Activated CD4-positive, alpha-beta T cell treated with anti-CD3 and anti-CD28 coated beads, Interleukin-2, amount 50 U/mL, for 24 hours (primary cell): ENCODE results near the gene TGFBR3L.
"Not testable (repeated sequence)": the region's sequence is repeated elsewhere in the genome, so short reads cannot be mapped to it uniquely, and the experiment has no call there.

ENCODE experiments used
- DNase-seq, 2 donors: peaks; one replicate each; pipeline ENCODE4 v3.0.0-alpha.2; 2020; ENCODE audit warnings: low read depth in 1 of 2, low spot score in 1 of 2

The TGFBR3L gene

DNA sequence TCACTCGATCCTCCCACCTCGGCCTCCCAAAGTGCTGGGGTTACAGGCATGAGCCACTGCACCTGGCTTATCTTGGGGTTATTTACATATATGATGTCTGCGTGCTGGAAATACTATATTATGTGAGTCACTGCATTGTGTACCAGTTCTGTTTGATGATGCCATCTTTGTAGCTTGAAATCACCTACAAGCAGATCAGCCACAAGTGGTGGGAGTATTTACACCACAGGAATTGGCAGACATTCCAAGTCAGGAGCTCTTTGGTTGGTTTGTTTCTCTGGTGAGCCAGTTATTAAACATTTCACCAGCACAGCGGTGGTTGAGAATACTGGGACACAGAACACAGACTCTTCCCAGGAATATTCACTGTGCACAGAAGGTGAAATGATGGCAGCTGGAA lies 33.3 kb downstream of the TGFBR3L start:
- DNase-seq = no peak

DNA sequence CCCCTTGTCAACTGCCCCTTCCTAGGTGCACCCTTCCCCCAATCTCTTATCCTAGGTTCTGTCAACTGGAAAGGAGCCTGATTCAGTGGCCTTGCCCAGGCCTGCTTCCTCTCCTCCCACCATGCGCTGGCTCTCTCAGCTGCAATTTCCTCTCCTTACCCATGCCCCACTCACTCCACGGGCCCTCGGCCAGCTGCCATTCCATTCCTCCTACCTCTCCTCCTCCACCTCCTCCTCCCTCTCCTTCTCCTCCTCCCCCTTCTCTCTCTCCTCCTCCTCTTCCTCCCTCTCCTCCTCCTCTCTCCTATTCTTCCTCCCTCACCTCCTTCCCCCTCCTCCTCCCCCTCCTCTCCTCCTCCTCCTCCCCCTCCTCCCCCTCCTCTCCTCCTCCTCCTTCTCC lies 38.4 kb downstream of the TGFBR3L start:
- DNase-seq = no peak

DNA sequence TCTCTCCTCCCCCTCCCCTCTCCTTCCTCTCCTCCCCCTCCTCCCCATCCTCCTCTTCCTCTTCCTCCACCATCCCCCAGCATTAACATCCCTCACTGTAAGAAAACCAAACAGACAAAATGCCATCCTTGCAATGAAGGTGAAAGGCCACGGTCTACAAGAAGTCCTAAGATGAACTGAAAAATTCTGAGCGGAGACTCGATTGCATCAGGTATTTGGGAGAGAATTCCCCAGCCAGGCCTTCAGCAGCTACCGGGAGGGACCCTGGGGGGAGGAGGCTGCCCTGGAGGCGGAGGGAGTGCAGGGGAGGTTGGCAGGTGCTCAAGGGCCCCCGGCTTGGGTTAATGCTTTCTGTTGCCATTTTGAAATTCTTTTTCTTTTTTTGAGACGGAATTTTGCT lies 38.9 kb downstream of the TGFBR3L start:
- no peak for DNase-seq

DNA sequence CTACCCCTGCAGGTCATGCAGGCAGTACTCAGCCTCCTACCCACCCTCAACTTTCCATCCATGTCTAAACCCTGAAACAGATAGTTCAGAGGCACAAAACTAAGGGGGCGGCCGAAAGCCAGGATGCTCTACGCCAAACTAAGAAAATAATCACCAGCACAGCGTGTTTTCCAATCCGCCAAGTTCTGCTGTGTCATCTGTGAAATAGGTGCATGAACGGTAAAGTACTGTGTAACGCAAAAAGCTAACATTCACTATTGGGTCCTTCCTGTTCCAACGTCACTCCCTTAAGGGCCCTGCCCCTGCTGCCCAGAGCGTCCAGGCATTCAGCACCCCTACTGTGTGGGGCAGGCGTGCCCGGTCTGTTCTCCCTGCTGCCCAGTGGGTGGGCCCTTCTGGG lies 41.1 kb downstream of the TGFBR3L start:
- no peak for DNase-seq

DNA sequence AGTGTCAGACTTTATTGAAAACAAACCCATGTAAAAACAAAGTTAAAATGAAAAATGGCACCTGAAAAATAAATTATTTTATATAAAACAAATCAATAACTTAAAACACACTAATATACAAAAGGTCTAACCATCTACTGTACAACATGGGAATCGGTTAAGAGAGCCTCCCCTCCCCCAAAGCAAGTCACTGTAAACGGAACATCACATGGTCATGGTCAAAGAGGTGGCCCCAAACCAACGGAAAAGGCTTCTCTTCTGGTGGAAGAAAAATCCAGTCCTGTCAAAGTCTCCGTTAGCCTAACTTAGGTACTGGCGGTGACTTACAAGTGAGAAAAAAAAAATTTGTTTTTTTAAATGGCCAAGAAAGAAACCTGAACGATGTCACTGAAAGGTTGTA lies 44.6 kb downstream of the TGFBR3L start:
- no peak for DNase-seq

DNA sequence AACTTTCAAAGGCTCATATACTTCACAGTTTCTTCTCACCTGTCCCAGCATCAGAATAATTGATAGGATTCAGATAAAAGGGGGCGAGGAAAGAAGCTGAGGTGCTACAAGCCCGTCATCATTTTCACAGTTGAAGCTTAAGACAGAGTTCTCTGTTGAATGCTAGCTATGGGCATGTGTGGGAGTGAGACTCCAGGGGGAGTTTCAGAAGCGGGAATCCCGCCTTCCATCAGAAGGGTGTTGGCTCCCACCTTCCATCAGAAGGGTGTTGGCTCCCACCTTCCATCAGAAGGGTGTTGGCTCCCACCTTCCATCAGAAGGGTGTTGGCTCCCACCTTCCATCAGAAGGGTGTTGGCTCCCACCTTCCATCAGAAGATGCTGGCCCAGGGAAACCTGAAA lies 46.5 kb downstream of the TGFBR3L start:
- DNase-seq = not testable (repeated sequence)

DNA sequence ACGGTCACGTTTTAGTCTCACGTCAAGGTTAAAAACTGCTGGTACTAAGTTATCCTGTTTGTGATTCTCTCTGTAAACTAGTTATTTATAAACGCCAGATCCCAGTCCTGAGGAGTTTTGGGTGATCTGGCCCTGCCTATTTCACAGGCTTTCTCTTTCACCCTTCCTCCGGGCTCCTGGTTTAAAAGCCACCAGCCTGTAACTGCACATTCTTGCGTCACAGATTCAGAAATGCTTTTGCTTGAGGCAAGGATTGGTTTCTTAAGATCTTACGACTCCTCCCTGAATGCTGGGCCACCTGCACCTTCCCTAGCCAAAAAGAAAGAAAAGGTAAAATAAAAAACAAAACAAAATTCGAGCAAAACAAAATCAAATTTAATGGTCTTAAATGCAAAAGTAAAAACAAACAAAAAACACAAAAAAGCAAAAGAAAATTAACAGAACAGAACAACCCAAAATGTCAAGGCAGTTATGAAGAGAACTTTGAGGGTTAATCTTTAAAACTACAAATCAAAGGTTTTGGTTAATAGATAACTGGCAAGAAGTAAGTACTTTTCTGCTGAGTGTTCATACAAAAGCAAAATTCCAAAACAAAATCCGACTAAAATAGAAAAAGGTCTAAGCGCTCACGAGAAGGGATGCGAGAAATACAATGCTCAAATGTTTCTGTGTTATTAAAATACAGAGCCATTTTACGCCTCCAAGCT lies 47.4 kb downstream of the TGFBR3L start:
- no peak for DNase-seq

DNA sequence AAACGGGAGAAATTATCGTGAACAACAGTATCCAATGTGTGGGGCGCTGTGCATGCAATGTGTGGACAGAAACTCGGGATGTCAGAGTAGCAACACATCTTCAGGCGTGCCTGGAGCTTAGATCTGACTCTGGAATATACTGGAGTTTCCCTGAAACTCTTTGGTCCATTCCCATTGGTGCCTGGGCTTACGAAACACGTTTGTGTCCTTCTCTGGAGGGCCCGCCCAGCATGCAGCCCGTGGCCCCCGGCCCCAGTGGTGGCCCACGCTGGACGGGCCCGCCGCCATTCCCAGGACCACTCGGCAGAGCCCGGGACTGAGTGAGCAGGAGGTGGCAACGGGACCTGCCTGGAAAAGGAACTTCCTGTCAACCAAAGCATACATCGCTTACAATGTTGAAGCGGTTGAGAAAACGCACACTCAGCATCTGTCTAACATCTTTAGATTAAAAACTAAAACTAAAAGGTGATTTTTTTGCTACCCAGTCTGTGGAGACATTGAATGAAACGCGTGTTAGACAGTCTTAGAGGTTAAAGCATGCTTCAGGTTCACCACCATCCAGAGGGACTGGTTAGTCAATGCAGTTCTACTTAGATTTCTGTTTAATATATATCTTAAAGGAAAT lies 48.1 kb downstream of the TGFBR3L start:
- no peak for DNase-seq

DNA sequence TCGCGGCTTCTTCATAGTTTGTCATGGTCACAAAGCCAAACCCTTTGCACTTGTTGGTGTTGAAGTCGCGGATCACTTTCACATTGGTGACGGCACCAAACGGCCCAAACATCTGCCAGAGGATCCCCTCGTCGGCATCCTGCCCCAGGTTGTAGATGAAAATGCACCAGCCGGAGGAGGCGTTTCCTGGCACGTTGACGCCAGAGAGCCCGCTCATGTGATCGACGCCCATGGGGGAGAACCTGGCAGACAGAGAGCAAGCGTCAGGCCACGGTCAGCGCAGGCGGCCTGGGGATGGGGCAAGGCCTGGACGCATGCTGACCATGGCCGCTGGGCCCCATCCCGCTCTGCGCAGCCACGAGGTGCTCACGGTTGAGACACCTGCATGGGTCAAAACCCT lies 48.9 kb downstream of the TGFBR3L start:
- no peak for DNase-seq

DNA sequence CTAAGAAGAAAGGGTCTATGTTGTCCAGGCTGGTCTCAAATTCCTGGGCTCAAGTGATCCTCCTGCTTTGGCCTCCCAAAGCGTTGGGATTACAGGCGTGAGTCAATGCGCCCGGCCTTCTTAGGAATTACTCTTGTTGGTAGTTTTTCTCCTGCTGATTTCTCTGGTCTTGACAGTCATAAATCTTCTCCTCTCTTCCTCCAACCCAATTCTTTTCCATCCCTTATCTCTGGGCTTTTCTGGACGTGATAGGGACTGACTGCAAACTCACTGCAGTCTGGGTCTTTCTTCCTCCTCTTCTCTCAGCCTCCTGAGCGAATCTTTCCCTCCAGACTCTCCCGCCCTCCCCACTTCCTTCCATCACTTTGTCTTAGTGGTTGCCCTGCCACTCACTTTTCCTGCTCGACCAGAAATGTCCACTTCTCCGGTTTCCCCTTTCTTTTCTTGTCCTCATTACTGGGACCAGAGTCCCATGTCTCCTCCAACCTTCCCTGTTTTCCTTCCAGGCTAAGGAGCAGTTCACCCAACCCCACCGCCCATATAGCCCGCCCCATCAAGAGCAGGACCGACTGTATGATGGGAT lies 50.7 kb downstream of the TGFBR3L start:
- no peak for DNase-seq

DNA sequence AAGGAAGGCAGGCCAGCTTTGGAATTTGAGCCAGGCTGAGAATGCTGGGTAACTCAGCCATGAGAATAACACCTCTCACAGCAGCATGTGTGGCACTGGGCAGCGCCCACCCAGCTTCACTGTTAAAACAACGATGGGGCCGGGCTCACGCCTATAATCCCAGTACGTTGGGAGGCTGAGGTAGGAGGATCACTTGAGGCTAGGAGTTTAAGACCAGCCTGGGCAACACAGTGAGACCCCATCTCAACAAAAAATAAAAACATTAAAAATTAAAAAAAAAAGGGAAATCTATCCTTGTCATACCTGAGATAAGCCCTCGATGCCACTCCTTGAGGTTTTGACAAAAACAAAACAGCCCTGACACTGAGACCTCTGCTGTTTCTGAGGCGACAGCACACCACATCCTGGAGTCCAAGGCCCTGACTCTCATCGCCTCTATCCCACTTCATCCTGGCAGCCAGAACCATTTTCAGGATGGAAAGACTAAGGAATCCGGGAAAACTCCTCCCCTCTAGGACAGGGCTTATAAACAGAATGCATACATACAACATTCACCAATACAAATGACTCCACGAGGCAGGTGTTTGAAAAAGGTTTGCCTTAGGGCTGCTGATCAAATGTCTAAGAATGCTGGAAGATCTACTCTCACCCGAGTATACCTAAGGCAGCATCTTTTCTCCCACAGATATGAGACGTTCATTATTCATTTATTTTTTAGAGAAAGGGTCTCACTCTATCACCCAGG lies 51.5 kb downstream of the TGFBR3L start:
- no peak for DNase-seq

DNA sequence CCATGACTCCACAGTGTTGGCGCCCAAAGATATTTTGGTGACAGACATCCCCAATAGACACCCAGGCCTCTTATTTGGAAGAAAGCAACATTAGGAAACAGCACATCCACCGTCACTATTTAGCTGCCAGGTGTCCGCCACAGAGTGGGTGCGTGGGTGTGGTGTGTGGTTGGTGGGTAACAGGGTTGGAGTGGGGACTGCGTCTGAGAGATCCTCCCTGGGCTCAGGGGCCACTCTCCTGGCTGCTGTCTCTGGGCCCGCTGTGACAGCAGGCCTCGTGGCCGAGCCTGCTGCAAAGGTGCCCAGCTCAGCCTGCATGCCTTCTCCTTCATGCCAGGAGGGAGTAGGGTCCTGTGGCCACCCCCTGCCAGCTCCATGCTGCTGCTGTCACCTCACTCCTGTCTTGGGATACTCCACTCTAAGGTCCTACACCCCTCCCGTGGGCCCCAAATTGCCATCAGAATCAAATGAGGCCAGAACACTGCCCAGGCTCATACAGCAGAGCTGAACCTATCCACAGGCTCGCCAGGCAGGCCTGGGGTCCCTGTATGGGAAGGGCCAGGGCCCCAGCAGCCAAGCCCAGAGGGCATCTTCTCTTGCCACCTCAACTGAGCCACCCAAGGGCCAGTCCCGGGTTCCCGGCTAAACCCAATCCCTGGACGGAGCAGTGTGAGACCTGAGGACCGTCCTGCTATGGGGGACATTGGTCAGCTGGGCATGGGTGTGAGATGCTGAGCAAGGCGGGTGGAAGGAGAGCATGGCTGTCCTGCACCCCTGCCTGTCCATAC lies 53.6 kb downstream of the TGFBR3L start:
- DNase-seq = no peak
